Transverse colon (tissue), 4 donors: ENCODE data around the gene ASTN1. TPM values are rescaled to one million over a fixed set of nuclear protein-coding genes. Genes with fewer than 3 reads are reported as not detected.

ENCODE experiments used
- DNase-seq: peaks from one replicate; pipeline ENCODE4 v3.0.0-alpha.2; 2019
- H3K27ac ChIP-seq, 4 donors: fragments of 200-600 bp; sonication (generic); 2 replicates each; pipeline ENCODE4 v1.5.1; 2016 to 2018; ENCODE audit warnings: inconsistent platforms in 4 of 4
- H3K27me3 ChIP-seq: fragments of 200-600 bp; sonication (generic); 2 replicates; pipeline ENCODE4 v1.5.1; 2017; ENCODE audit warnings: inconsistent platforms
- H3K36me3 ChIP-seq, 4 donors: fragments of 200-600 bp; sonication (generic); 2 replicates each; pipeline ENCODE4 v1.5.1; 2017 to 2019; ENCODE audit warnings: inconsistent platforms in 4 of 4
- H3K4me1 ChIP-seq, 4 donors: fragments of 200-600 bp; sonication (generic); 2 replicates each; pipeline ENCODE4 v1.5.1; 2017 to 2020; ENCODE audit warnings: inconsistent platforms in 4 of 4
- H3K4me3 ChIP-seq, 4 donors: fragments of 200-600 bp; sonication (generic); 1 replicate in 1 of 4; 2 replicates in 3 of 4; pipeline versions ENCODE4 v1.5.1 to v1.6.1; 2017 to 2019; ENCODE audit warnings: inconsistent platforms in 4 of 4
- H3K9me3 ChIP-seq, 2 donors: fragments of 200-600 bp; sonication (generic); 2 replicates each; pipeline ENCODE4 v1.5.1; 2017 to 2019; ENCODE audit warnings: inconsistent platforms in 2 of 2
- CTCF ChIP-seq, 5 experiments: fragments of 200-600 bp in 3 of 5; fragments of 450-650 bp in 2 of 5; sonication (generic) in 3 of 5; IDR thresholded peaks; 1 replicate in 2 of 5; 2 replicates in 3 of 5; pipeline ENCODE4 v1.5.1; 2016 to 2017; ENCODE audit warnings: antibody characterized with exemption in 5 of 5, inconsistent platforms in 3 of 5, mild to moderate bottlenecking in 2 of 5, moderate library complexity in 1 of 5
- EP300 ChIP-seq: sonication (generic); formaldehyde crosslinking; IDR thresholded peaks from one replicate; pipeline ENCODE4 v1.6.1; 2017; ENCODE audit warnings: antibody characterized with exemption, low read depth
- POLR2A ChIP-seq: fragments of 450-650 bp; IDR thresholded peaks from one replicate; pipeline ENCODE4 v1.6.1; 2016; ENCODE audit warnings: antibody characterized with exemption, mild to moderate bottlenecking, moderate library complexity
- POLR2AphosphoS5 ChIP-seq, 3 donors: sonication (generic); formaldehyde crosslinking; IDR thresholded peaks; one replicate each; pipeline ENCODE4 v1.6.1; 2016; ENCODE audit warnings: antibody characterized with exemption in 3 of 3
- WGBS, 2 donors: methylation state at CpG; one replicate each; pipeline ENCODE4 v1.1.5; 2018; ENCODE audit warnings: low coverage in 1 of 2; 5-methylcytosine and 5-hydroxymethylcytosine counted together
- in situ Hi-C, 4 donors: fragments of 200-750 bp; cut with MboI; loops; one replicate each; pipeline versions ENCODE4 v1.15.0 to v1.15.1; 2017; ENCODE audit warnings: low sequenced_read_pairs in 3 of 4, low pct_ligation_motif_present in 1 of 4, low pct_unique_long_range_greater_than_20kb in 1 of 4
- intact Hi-C: fragments of 100-400 bp; cut with DNase I; formaldehyde crosslinking; loops from one replicate; pipeline ENCODE4 v1.15.1; 2023; ENCODE audit warnings: low total_unique reads
- total RNA-seq, 4 donors: library from RNA; depleted of rRNA; stranded (reverse); fragments of >200 nt; gene quantifications; one replicate each; pipeline ENCODE4 v1.1.0, GENCODE V29; 2016

ASTN1 gene
- total RNA-seq, 4 donors from 2014 or later: 0.27 to 3.0 (median 0.74) TPM

- intact Hi-C loops (no loop called here), in situ Hi-C loops (loop anchor here in 2 of 4 donors (25.0 kb wide), 1 partner anchor 275 kb away; no protein-coding TSS in a partner anchor)
- H3K9me3 ChIP-seq: no peaks in the 10 kb centered on the region
- TF ChIP-seq CTCF (IDR thresholded peaks at IDR 0.05) (no peak), POLR2AphosphoS5 (IDR thresholded peaks at IDR 0.05) (no peak), POLR2A (no peak), EP300 (no peak)
- DNase-seq: no peak
- 57 to 59% methylated on average over 2 of the region's 2 CpGs for WGBS, 2 donors
- no peak overlapping the region for H3K27ac ChIP-seq
- H3K36me3 ChIP-seq: no peaks in the 10 kb centered on the region
- H3K4me1 ChIP-seq: no peaks in the 10 kb centered on the region
- H3K27me3 ChIP-seq: no peaks in the 10 kb centered on the region
- no peak overlapping the region for H3K4me3 ChIP-seq
Observed at GRCh38 chr1:176837708-176838107, 326.8 kb downstream of the ASTN1 start.

- no peak for TF ChIP-seq EP300
- no peak for TF ChIP-seq POLR2AphosphoS5 (IDR thresholded peaks at IDR 0.05)
- no peak for TF ChIP-seq CTCF (IDR thresholded peaks at IDR 0.05)
- no peak for TF ChIP-seq POLR2A
- intact Hi-C loops: no loop called here
- Histone ChIP-seq H3K36me3 (no peaks in the 10 kb centered on the region), H3K9me3 (no peaks in the 10 kb centered on the region), H3K4me3 (no peak overlapping the region), H3K4me1 (no peaks in the 10 kb centered on the region), H3K27ac (no peak overlapping the region), H3K27me3 (no peaks in the 10 kb centered on the region)
- 42 to 60% methylated on average over 1 to 2 of the region's 2 CpGs for WGBS, 2 donors
- no peak for DNase-seq
- in situ Hi-C loops: loop anchor here in 2 of 4 donors (25.0 kb wide), 1 partner anchor 269 kb away; no protein-coding TSS in a partner anchor
Observed at GRCh38 chr1:176831150-176831549, 333.4 kb downstream of the ASTN1 start.

- in situ Hi-C loops: loop anchor here in 2 of 4 donors (25.0 kb wide), 1 partner anchor 267 kb away; no protein-coding TSS in a partner anchor
Observed at GRCh38 chr1:176829261-176829660, 335.3 kb downstream of the ASTN1 start.

GRCh38 chr1:176826265-176826664 is 338.2 kb downstream of the ASTN1 start:
- in situ Hi-C loops: loop anchor here in 2 of 4 donors (25.0 kb wide), 1 partner anchor 264 kb away; no protein-coding TSS in a partner anchor
- TF ChIP-seq EP300 (no peak), POLR2A (no peak), POLR2AphosphoS5 (IDR thresholded peaks at IDR 0.05) (no peak), CTCF (IDR thresholded peaks at IDR 0.05) (no peak)
- Histone ChIP-seq H3K27me3 (no peaks in the 10 kb centered on the region), H3K9me3 (no peaks in the 10 kb centered on the region), H3K4me3 (no peak overlapping the region), H3K27ac (no peak overlapping the region), H3K36me3 (no peaks in the 10 kb centered on the region), H3K4me1 (no peaks in the 10 kb centered on the region)
- no peak for DNase-seq
- intact Hi-C loops: no loop called here
- 26 to 29% methylated on average over 1 of the region's 1 CpG for WGBS, 2 donors

More at GRCh38 chr1:176829261-176829660, 335.3 kb downstream of the ASTN1 start:
- intact Hi-C loops: no loop called here
- Histone ChIP-seq H3K36me3 (no peaks in the 10 kb centered on the region), H3K4me3 (no peak overlapping the region), H3K27me3 (no peaks in the 10 kb centered on the region), H3K9me3 (no peaks in the 10 kb centered on the region), H3K27ac (no peak overlapping the region), H3K4me1 (no peaks in the 10 kb centered on the region)
- TF ChIP-seq POLR2AphosphoS5 (IDR thresholded peaks at IDR 0.05) (no peak), EP300 (no peak), CTCF (IDR thresholded peaks at IDR 0.05) (no peak), POLR2A (no peak)
- DNase-seq: no peak
- WGBS, 2 donors: 61% methylated on average over 5 to 8 of the region's 8 CpGs
